Heart left ventricle (tissue), 13 donors: ENCODE measurements around the gene LEFTY1.

Experiments used
- POLR2A ChIP-seq, 2 donors: fragments of 450-650 bp; IDR thresholded peaks; one replicate each; pipeline ENCODE4 v1.6.1; 2017; ENCODE audit warnings: antibody characterized with exemption in 2 of 2, mild to moderate bottlenecking in 2 of 2, moderate library complexity in 2 of 2
- TF ChIP-seq, protein P1 (sequence below), 12 donors: fragments of 200-600 bp; sonication (generic) in 4 of 12; IDR thresholded peaks; one replicate each; pipeline versions ENCODE4 v1.5.0 to v1.8.0; 2018 to 2022; ENCODE audit warnings: antibody characterized with exemption in 12 of 12, mild to moderate bottlenecking in 5 of 12
- donor health status: ischemic (EF 13 %, LVEDD 7.1; RV severe dilation, severe dysfunction).
- donor health status: DM: no; HTN: yes; CAD: no.
- donor health status: DM: no; HTN: no; CAD: no.
- donor health status: ischemic (EF 25% LVEDD 6.9; RV normal size, moderate dysfunction).
- donor health status: ischemic (EF 25% LVEDD 5.7; RV mildly dilated, moderate dysfunction).
- donor health status: ischemic (EF 35%, LVEDD 5.7; RV mildly dilated, moderate dysfunction).
- donor health status: nonischemic (EF 11% LVEDD 7.7; RV severe dilation, severe dysfunction).
- donor health status: DM: yes; HTN: yes; CAD: no.
- donor health status: PGD.
- donor health status: ischemic (EF 29% LVEDD 5.4; RV normal size, mild dysfunction).
- donor health status: nonischemic (EF 23%, LVEDD 6.1; RV moderate dilation, normal function).

DNA sequence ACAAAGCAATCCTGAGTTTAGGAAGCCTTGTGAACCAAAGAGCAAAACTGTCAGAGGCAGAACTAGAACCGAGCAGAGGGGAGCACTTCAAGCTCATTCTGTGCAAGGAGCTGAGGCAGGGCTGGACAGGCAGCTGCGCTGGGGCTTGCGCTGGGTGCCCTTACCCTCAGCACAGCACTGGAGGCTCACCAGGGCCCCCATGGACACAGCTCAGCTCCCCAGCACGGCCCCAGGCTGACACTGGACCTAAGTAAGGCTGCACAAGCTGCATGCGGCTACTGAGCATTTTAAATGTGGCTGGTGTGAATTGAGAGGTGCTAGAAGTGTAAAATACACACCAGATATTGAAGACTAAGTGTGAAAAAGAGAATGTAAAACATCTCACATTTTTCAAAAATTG, 28.8 kb downstream of the LEFTY1 start:
- TF ChIP-seq, protein P1, sequence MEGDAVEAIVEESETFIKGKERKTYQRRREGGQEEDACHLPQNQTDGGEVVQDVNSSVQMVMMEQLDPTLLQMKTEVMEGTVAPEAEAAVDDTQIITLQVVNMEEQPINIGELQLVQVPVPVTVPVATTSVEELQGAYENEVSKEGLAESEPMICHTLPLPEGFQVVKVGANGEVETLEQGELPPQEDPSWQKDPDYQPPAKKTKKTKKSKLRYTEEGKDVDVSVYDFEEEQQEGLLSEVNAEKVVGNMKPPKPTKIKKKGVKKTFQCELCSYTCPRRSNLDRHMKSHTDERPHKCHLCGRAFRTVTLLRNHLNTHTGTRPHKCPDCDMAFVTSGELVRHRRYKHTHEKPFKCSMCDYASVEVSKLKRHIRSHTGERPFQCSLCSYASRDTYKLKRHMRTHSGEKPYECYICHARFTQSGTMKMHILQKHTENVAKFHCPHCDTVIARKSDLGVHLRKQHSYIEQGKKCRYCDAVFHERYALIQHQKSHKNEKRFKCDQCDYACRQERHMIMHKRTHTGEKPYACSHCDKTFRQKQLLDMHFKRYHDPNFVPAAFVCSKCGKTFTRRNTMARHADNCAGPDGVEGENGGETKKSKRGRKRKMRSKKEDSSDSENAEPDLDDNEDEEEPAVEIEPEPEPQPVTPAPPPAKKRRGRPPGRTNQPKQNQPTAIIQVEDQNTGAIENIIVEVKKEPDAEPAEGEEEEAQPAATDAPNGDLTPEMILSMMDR (IDR thresholded peaks at IDR 0.05), result no peak
- no peak for TF ChIP-seq POLR2A (IDR thresholded peaks at IDR 0.05)
